IMR-90 (cell line): ENCODE results near the gene CPED1. TPM values are rescaled to one million over a fixed set of nuclear protein-coding genes. Genes with fewer than 3 reads are reported as not detected.
A peak's percentile ranks its signal among the peaks of the same experiment; 100 is the strongest.

ENCODE experiments used
- ATAC-seq: fragments of 200-7000 bp; cut with Tn5 transposase; 2 replicates; pipeline ENCODE4 v1.9.1; 2020; ENCODE audit warnings: low read depth, mild to moderate bottlenecking, moderate library complexity
- BruUV-seq: library from RNA; stranded (reverse); fragments of 400-500 nt; replicated peaks from 2 replicates; lab custom pipeline; 2021; lab: Mats Ljungman, UMichigan
- CTCF ChIA-PET: fragments of 300-600 bp; formaldehyde crosslinking; extraction: SDS; loops from one replicate; lab custom pipeline; 2021; ENCODE audit warnings: antibody characterized with exemption; lab: Yijun Ruan, JAX
- POLR2A ChIA-PET: fragments of 300-600 bp; sonication (Branson Sonifier 250); formaldehyde crosslinking; loops from one replicate; lab custom pipeline; 2022; ENCODE audit warnings: antibody characterized with exemption; ENCODE audit not compliant: unreplicated experiment; lab: Charles Lee
- DNase-seq: peaks from one replicate; pipeline ENCODE4 v3.0.0; 2013
- H2AFZ ChIP-seq: replicated peaks from 2 replicates; pipeline ENCODE3; 2013; ENCODE audit warnings: low read length, mild to moderate bottlenecking; ENCODE audit not compliant: poor library complexity
- H2AK5ac ChIP-seq: 2 replicates; pipeline ENCODE4 v1.6.1; 2013; ENCODE audit warnings: low read depth, low read length, inconsistent platforms
- H2AK9ac ChIP-seq: replicated peaks from 2 replicates; pipeline ENCODE3; 2013; ENCODE audit warnings: mild to moderate bottlenecking, low read depth, low read length, moderate library complexity; ENCODE audit not compliant: poor library complexity
- H2BK120ac ChIP-seq: 2 replicates; pipeline ENCODE4 v1.6.1; 2013; ENCODE audit warnings: low read depth, low read length, inconsistent platforms
- H2BK15ac ChIP-seq: 3 replicates; pipeline ENCODE4 v1.6.1; 2013; ENCODE audit warnings: low read depth, low read length, inconsistent platforms
- H2BK20ac ChIP-seq: 2 replicates; pipeline ENCODE4 v1.6.1; 2013; ENCODE audit warnings: low read depth, mild to moderate bottlenecking, inconsistent platforms, low read length, moderate library complexity
- H2BK5ac ChIP-seq: 2 replicates; pipeline ENCODE4 v1.6.1; 2013; ENCODE audit warnings: mild to moderate bottlenecking, low read depth, low read length, inconsistent platforms; ENCODE audit not compliant: poor library complexity, severe bottlenecking
- H3K14ac ChIP-seq: replicated peaks from 2 replicates; pipeline ENCODE4 v1.6.1; 2013; ENCODE audit warnings: low read depth, low read length, inconsistent platforms
- H3K18ac ChIP-seq: 2 replicates; pipeline ENCODE4 v1.6.1; 2013; ENCODE audit warnings: low read depth, low read length, control low read depth
- H3K23ac ChIP-seq: 2 replicates; pipeline ENCODE4 v1.6.1; 2013; ENCODE audit warnings: low read depth, low read length, inconsistent platforms
- H3K27ac ChIP-seq: 2 replicates; pipeline ENCODE4 v1.5.1; 2013; ENCODE audit warnings: mild to moderate bottlenecking, control low read depth, low read length; ENCODE audit not compliant: insufficient read depth
- H3K27me3 ChIP-seq: 2 replicates; pipeline ENCODE4 v1.6.1; 2013; ENCODE audit warnings: low read length; ENCODE audit not compliant: control insufficient read depth, insufficient read depth
- H3K36me3 ChIP-seq: 2 replicates; pipeline ENCODE4 v1.6.1; 2013; ENCODE audit warnings: low read length, mixed read lengths; ENCODE audit not compliant: control insufficient read depth, insufficient read depth
- H3K4ac ChIP-seq: 2 replicates; pipeline ENCODE4 v1.6.1; 2013; ENCODE audit warnings: low read depth, low read length, inconsistent platforms
- H3K4me1 ChIP-seq: 2 replicates; pipeline ENCODE4 v1.6.1; 2013; ENCODE audit warnings: low read length, mixed read lengths; ENCODE audit not compliant: control insufficient read depth, insufficient read depth
- H3K4me2 ChIP-seq: 2 replicates; pipeline ENCODE4 v1.6.1; 2013; ENCODE audit warnings: low read depth, mild to moderate bottlenecking, control low read depth, low read length, moderate library complexity
- H3K4me3 ChIP-seq: 2 replicates; pipeline ENCODE4 v1.5.1; 2013; ENCODE audit warnings: low read depth, mild to moderate bottlenecking, control low read depth, low read length, moderate library complexity; ENCODE audit not compliant: insufficient read depth
- H3K56ac ChIP-seq: 2 replicates; pipeline ENCODE4 v1.6.1; 2013; ENCODE audit warnings: low read length, inconsistent platforms; ENCODE audit not compliant: insufficient read depth; ENCODE audit errors: extremely low read depth
- H3K79me1 ChIP-seq, 2 experiments: 2 replicates each; pipeline ENCODE4 v1.6.1; 2013; ENCODE audit warnings: low read length in 2 of 2, inconsistent platforms in 1 of 2, low read depth in 1 of 2
- H3K9ac ChIP-seq: 2 replicates; pipeline ENCODE4 v1.6.1; 2013; ENCODE audit warnings: low read depth, low read length, control low read depth
- H3K9me1 ChIP-seq: 2 replicates; pipeline ENCODE4 v1.6.1; 2013; ENCODE audit warnings: low read length, inconsistent platforms; ENCODE audit not compliant: insufficient read depth
- H3K9me3 ChIP-seq: 2 replicates; pipeline ENCODE4 v1.6.1; 2013; ENCODE audit warnings: low read length; ENCODE audit not compliant: control insufficient read depth, insufficient read depth
- H4K20me1 ChIP-seq: 2 replicates; pipeline ENCODE4 v1.6.1; 2013; ENCODE audit warnings: low read length, inconsistent platforms; ENCODE audit not compliant: insufficient read depth
- H4K5ac ChIP-seq: 2 replicates; pipeline ENCODE4 v1.6.1; 2013; ENCODE audit warnings: mild to moderate bottlenecking, low read depth, low read length, control low read depth
- H4K8ac ChIP-seq, 2 experiments: 2 replicates each; pipeline ENCODE4 v1.6.1; 2013; ENCODE audit warnings: low read depth in 2 of 2, low read length in 2 of 2, control low read depth in 1 of 2, inconsistent platforms in 1 of 2
- H4K91ac ChIP-seq: 2 replicates; pipeline ENCODE4 v1.6.1; 2013; ENCODE audit warnings: low read depth, low read length, inconsistent platforms; ENCODE audit not compliant: insufficient read depth
- BHLHE40 ChIP-seq: fragments of 150-350 bp; IDR thresholded peaks from 2 replicates; pipeline ENCODE4 v1.6.1; 2016; ENCODE audit warnings: mild to moderate bottlenecking, low read depth, low read length
- CHD1 ChIP-seq: IDR thresholded peaks from 2 replicates; pipeline ENCODE4 v1.6.1; 2012; ENCODE audit warnings: low read depth, low read length, improper control_type of control experiment
- FOS ChIP-seq: fragments of 150-350 bp; IDR thresholded peaks from 2 replicates; pipeline ENCODE4 v1.6.1; 2016; ENCODE audit warnings: low read depth, low read length
- MAFK ChIP-seq: IDR thresholded peaks from 2 replicates; pipeline ENCODE4 v1.6.1; 2012; ENCODE audit warnings: low read depth, low read length, improper control_type of control experiment
- MAZ ChIP-seq: IDR thresholded peaks from 2 replicates; pipeline ENCODE4 v1.6.1; 2012; ENCODE audit warnings: low read depth, mild to moderate bottlenecking, low read length, improper control_type of control experiment, moderate library complexity, borderline replicate concordance
- MXI1 ChIP-seq: IDR thresholded peaks from 2 replicates; pipeline ENCODE4 v1.6.1; 2012; ENCODE audit warnings: low read depth, mild to moderate bottlenecking, low read length, moderate library complexity, borderline replicate concordance
- NFE2L2 ChIP-seq: fragments of 150-350 bp; IDR thresholded peaks from 2 replicates; pipeline ENCODE4 v1.6.1; 2016; ENCODE audit warnings: low read depth, mild to moderate bottlenecking, low read length
- POLR2A ChIP-seq: IDR thresholded peaks from 2 replicates; pipeline ENCODE4 v1.6.1; 2012; ENCODE audit warnings: mild to moderate bottlenecking, low read depth, low read length
- RCOR1 ChIP-seq: IDR thresholded peaks from 2 replicates; pipeline ENCODE4 v1.6.1; 2012; ENCODE audit warnings: mild to moderate bottlenecking, low read length, improper control_type of control experiment; ENCODE audit not compliant: insufficient replicate concordance
- RFX5 ChIP-seq: IDR thresholded peaks from 2 replicates; pipeline ENCODE4 v1.8.0; 2012; ENCODE audit warnings: low read depth, mild to moderate bottlenecking, low read length, moderate library complexity
- USF2 ChIP-seq: fragments of 150-350 bp; IDR thresholded peaks from 2 replicates; pipeline ENCODE4 v1.6.1; 2017; ENCODE audit warnings: mild to moderate bottlenecking, antibody characterized with exemption, low read length, low read depth
- WGBS, 2 experiments: methylation state at CpG; one replicate each; pipeline versions ENCODE4 v1.1.5 to v1.1.7; 2013; ENCODE audit warnings: missing lambda C conversion rate in 2 of 2; ENCODE audit not compliant: insufficient read length in 1 of 2; ENCODE audit errors: extremely low coverage in 2 of 2; 5-methylcytosine and 5-hydroxymethylcytosine counted together
- dilution Hi-C: fragments of 300-500 bp; cut with HindIII; formaldehyde crosslinking; loops from one replicate; pipeline ENCODE4 v1.14.3; 2018; ENCODE audit warnings: low sequenced_read_pairs; ENCODE audit not compliant: unreplicated experiment
- in situ Hi-C: fragments of 300-500 bp; cut with MboI; formaldehyde crosslinking; loops from 3 replicates; pipeline ENCODE4 v1.14.3; 2019; ENCODE audit warnings: low sequenced_read_pairs, inconsistent platforms, mixed read lengths
- intact Hi-C: fragments of 100-400 bp; cut with micrococcal nuclease; formaldehyde crosslinking; loops from 2 replicates; pipeline ENCODE4 v1.10.0; 2022
- polyA plus RNA-seq, 3 experiments: library from polyadenylated mRNA; depleted of rRNA; stranded (reverse); fragments of >200 nt; gene quantifications; 2 replicates each; pipeline ENCODE4 v1.2.3, GENCODE V29; 2012; ENCODE audit warnings: low replicate concordance in 1 of 3
- total RNA-seq: library from RNA; depleted of rRNA; stranded (reverse); fragments of >200 nt; gene quantifications from 2 replicates; pipeline ENCODE4 v1.2.3, GENCODE V29; 2012
- TF ChIP-seq, protein P1 (sequence below): conservative IDR thresholded peaks from 2 replicates; pipeline ENCODE4 v1.5.1; 2012; ENCODE audit warnings: mild to moderate bottlenecking, low read depth, low read length, improper control_type of control experiment

The CPED1 gene
- total and polyA plus RNA-seq, 2 of the 4 experiments (the other 2 are of a cell fraction): 31.2 to 96.8 TPM

DNA sequence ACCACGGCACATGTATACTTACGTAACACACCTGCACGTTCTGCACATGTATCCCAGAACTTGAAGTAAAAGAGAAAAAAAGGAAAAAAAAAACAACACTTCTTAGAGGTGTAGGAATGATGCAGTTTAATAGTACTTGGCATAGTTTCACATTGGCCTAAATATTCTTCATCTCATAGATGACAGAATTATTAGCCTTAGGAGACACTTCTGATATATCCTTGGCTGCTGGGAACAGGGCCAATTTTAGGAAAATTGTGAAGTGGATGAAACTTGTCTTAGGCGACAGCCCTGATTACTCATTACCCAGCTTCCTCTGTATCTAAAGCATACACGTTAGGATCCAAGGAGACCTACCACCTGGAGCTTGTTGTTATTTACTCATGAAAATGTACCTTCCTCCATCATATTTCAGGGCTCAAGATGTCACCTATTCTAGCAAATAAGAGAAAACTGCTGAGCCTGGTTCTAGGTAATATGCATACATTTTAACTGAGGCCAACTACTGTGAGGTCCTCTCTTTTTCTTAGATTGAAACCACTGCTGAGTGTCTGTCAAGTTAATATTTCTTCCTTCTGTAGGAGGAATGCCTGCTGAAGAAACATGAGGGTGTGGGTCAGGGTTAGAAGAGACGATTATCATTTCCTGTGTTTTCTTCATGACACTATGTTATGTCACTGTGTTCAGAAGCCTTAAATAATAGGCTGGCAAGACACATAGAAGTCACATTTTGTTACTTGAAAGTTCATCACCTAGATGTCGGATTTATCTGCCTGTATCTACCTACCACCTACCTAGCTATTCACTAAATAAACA, 44.3 kb downstream of the CPED1 start:
- BruUV-seq: no TSS peak
- Histone ChIP-seq H3K56ac (no peak overlapping the region), H3K18ac (peak overlapping the region; percentile 44; the same call in 1 of the 2 replicates), H2AK9ac (no peak overlapping the region), H3K27ac (no peak overlapping the region), H3K4me2 (peak overlapping the region; percentile 45; the same call in 1 of the 2 replicates), H3K4me3 (no peak overlapping the region), H3K4ac (0 out of 2 replicates have a peak overlapping the region, but pooled peaks have one; percentile 7), H4K8ac (0 out of 4 replicates have a peak overlapping the region, but pooled peaks of 1 of the 2 experiments have one; percentile 4), H3K4me1 (peaks cover 7% of the 10 kb centered on the region; the same call in 1 of the 2 replicates), H2AK5ac (no peak overlapping the region), H3K14ac (peak overlapping the region; percentile 14), H2AFZ (no peak overlapping the region), H2BK15ac (no peak overlapping the region), H4K91ac (no peak overlapping the region), H3K79me1 (peaks cover 13 to 46% of the 10 kb centered on the region in 2 experiments), H2BK5ac (peak overlapping the region; percentile 44), H4K20me1 (no peaks in the 10 kb centered on the region), H2BK120ac (no peak overlapping the region; the same call in 1 of the 2 replicates), H3K9me3 (no peaks in the 10 kb centered on the region), H3K9ac (no peak overlapping the region), H3K9me1 (no peaks in the 10 kb centered on the region), H4K5ac (peak overlapping the region; percentile 72; the same call in 1 of the 2 replicates), H3K27me3 (no peaks in the 10 kb centered on the region), H3K23ac (peak overlapping the region; percentile 24; the same call in 1 of the 2 replicates), H3K36me3 (no peaks in the 10 kb centered on the region), H2BK20ac (no peak overlapping the region)
- no peak; the same call in 1 of the 2 replicates for ATAC-seq
- POLR2A ChIA-PET: no interaction called here
- no CpG with 5 or more reads among the region's 7 CpGs for WGBS, 2 experiments
- DNase-seq: peak; percentile 18
- in situ Hi-C loops (no loop called here), dilution Hi-C loops (no loop called here), intact Hi-C loops (loop anchor here (1.0 kb wide), 1 partner anchor 8 kb away; no protein-coding TSS in a partner anchor)
- TF ChIP-seq, protein P1, sequence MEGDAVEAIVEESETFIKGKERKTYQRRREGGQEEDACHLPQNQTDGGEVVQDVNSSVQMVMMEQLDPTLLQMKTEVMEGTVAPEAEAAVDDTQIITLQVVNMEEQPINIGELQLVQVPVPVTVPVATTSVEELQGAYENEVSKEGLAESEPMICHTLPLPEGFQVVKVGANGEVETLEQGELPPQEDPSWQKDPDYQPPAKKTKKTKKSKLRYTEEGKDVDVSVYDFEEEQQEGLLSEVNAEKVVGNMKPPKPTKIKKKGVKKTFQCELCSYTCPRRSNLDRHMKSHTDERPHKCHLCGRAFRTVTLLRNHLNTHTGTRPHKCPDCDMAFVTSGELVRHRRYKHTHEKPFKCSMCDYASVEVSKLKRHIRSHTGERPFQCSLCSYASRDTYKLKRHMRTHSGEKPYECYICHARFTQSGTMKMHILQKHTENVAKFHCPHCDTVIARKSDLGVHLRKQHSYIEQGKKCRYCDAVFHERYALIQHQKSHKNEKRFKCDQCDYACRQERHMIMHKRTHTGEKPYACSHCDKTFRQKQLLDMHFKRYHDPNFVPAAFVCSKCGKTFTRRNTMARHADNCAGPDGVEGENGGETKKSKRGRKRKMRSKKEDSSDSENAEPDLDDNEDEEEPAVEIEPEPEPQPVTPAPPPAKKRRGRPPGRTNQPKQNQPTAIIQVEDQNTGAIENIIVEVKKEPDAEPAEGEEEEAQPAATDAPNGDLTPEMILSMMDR: no peak
- TF ChIP-seq RFX5 (no peak), USF2 (no peak), NFE2L2 (no peak), BHLHE40 (no peak), RCOR1 (no peak), MAFK (no peak), MAZ (no peak), MXI1 (no peak), FOS (no peak), POLR2A (no peak), CHD1 (no peak)
- CTCF ChIA-PET: no interaction called here
